ENCODE data around the gene TRPV6.

Gene TRPV6

DNA sequence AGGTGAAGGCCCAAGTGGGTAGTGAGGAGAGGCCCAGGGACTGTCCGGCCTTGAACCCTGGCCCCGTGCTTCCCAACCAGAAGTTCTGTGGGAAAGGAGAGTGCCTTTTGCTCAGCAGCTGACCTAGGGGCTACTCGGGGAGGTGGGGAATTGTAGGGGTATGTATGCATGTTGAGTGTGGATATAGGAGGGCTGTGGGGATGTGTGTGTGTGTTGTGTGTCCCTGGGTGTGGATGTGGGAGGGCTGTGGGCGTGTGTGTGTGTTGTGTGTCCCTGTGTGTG is 18.5 kb downstream of the TRPV6 start:
- no peak overlapping the region for H2AFZ ChIP-seq (ENCODE audit: low read depth, low read length, severe bottlenecking)
- H4K20me1 ChIP-seq (ENCODE audit: low read depth, low read length), result no peaks in the 10 kb centered on the region
- TF ChIP-seq, protein P1, sequence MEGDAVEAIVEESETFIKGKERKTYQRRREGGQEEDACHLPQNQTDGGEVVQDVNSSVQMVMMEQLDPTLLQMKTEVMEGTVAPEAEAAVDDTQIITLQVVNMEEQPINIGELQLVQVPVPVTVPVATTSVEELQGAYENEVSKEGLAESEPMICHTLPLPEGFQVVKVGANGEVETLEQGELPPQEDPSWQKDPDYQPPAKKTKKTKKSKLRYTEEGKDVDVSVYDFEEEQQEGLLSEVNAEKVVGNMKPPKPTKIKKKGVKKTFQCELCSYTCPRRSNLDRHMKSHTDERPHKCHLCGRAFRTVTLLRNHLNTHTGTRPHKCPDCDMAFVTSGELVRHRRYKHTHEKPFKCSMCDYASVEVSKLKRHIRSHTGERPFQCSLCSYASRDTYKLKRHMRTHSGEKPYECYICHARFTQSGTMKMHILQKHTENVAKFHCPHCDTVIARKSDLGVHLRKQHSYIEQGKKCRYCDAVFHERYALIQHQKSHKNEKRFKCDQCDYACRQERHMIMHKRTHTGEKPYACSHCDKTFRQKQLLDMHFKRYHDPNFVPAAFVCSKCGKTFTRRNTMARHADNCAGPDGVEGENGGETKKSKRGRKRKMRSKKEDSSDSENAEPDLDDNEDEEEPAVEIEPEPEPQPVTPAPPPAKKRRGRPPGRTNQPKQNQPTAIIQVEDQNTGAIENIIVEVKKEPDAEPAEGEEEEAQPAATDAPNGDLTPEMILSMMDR (IDR thresholded peaks at IDR 0.05; ENCODE audit: insufficient read depth, low read length, poor library complexity, severe bottlenecking), result no peak
- TF ChIP-seq EZH2phosphoT487 (conservative IDR thresholded peaks at IDR 0.05; ENCODE audit: low read length), result no peak
- H3K27ac ChIP-seq (ENCODE audit: low read depth, low read length), result no peak overlapping the region
- no peaks in the 10 kb centered on the region for H3K36me3 ChIP-seq (ENCODE audit: low read length)
- H3K9ac ChIP-seq (ENCODE audit: low read length), result no peak overlapping the region
- no peaks in the 10 kb centered on the region for H3F3A ChIP-seq (ENCODE audit: insufficient read depth)
- H3K79me2 ChIP-seq (ENCODE audit: insufficient read depth, low read length), result no peaks in the 10 kb centered on the region
- no peak overlapping the region for H3K4me2 ChIP-seq (ENCODE audit: low read depth, low read length, poor library complexity, severe bottlenecking)
- no peaks in the 10 kb centered on the region for H3K27me3 ChIP-seq (ENCODE audit: low read length)
- no peak overlapping the region for H3K4me3 ChIP-seq (ENCODE audit: insufficient read depth, low read length, poor library complexity, severe bottlenecking)
- H3K9me3 ChIP-seq (ENCODE audit: insufficient read depth, low read length), result no peaks in the 10 kb centered on the region
- H3K9me2 ChIP-seq (replicated peaks; ENCODE audit: insufficient read depth, low read length), result no peaks in the 10 kb centered on the region

DNA sequence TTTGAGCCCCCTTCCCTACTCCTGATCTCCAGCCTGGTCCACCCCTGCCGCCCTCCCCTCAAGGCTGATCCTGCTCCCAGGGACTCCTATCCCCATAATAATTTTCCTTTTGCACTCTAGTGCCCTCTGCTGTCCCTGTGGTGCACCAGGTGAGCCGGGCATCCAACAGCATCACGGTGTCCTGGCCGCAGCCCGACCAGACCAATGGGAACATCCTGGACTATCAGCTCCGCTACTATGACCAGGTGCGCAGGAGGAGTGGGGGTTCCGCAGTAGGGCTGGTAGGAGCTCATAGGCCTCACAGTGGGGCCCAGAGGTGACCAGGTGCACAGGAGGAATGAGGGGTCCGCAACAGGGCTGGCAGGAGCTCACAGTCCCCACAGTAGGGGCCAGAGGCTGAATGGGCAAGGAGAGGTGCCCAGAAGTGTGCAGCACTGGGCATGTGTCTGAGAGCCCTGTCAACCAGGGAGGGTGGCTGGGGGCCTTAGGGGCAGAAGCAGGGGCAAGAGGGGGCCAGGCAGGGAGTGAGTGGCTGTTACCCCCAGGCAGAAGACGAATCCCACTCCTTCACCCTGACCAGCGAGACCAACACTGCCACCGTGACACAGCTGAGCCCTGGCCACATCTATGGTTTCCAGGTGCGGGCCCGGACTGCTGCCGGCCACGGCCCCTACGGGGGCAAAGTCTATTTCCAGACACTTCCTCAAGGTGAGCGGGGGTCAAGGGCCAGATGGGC is 19.0 kb downstream of the TRPV6 start:
- Histone ChIP-seq H2AFZ (ENCODE audit: low read depth, low read length, severe bottlenecking) (no peak overlapping the region), H3K27me3 (ENCODE audit: low read length) (no peaks in the 10 kb centered on the region), H3F3A (ENCODE audit: insufficient read depth) (no peaks in the 10 kb centered on the region), H3K27ac (ENCODE audit: low read depth, low read length) (no peak overlapping the region), H3K4me3 (ENCODE audit: insufficient read depth, low read length, poor library complexity, severe bottlenecking) (no peak overlapping the region), H3K4me2 (ENCODE audit: low read depth, low read length, poor library complexity, severe bottlenecking) (no peak overlapping the region), H3K9ac (ENCODE audit: low read length) (no peak overlapping the region), H3K9me2 (replicated peaks; ENCODE audit: insufficient read depth, low read length) (no peaks in the 10 kb centered on the region), H3K79me2 (ENCODE audit: insufficient read depth, low read length) (no peaks in the 10 kb centered on the region), H4K20me1 (ENCODE audit: low read depth, low read length) (no peaks in the 10 kb centered on the region), H3K36me3 (ENCODE audit: low read length) (no peaks in the 10 kb centered on the region), H3K9me3 (ENCODE audit: insufficient read depth, low read length) (no peaks in the 10 kb centered on the region)
- TF ChIP-seq EZH2phosphoT487 (conservative IDR thresholded peaks at IDR 0.05; ENCODE audit: low read length), result no peak
- TF ChIP-seq, protein P1 (IDR thresholded peaks at IDR 0.05; ENCODE audit: insufficient read depth, low read length, poor library complexity, severe bottlenecking), result peak; percentile 67

DNA sequence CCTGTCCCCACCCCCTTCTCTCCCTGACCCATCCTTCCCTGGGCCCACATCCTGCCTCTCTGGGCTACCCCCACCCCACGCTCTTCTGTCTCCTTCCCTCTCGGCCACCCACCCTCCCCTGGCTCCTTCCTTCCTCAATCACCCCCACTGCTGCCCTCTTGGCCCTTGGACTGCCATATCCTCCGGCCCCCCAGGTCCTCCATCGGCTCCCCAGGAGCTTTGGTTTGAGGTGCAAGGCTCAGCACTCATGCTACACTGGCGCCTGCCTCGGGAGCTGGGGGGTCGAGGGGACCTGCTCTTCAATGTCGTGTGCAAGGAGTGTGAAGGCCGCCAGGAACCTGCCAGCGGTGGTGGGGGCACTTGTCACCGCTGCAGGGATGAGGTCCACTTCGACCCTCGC is 19.8 kb downstream of the TRPV6 start:
- no peak overlapping the region for H3K4me2 ChIP-seq (ENCODE audit: low read depth, low read length, poor library complexity, severe bottlenecking)
- no peak for TF ChIP-seq EZH2phosphoT487 (conservative IDR thresholded peaks at IDR 0.05; ENCODE audit: low read length)
- TF ChIP-seq, protein P1 (IDR thresholded peaks at IDR 0.05; ENCODE audit: insufficient read depth, low read length, poor library complexity, severe bottlenecking), result no peak
- H3K27ac ChIP-seq (ENCODE audit: low read depth, low read length), result no peak overlapping the region

More for the DNA sequence above, 19.8 kb downstream of the TRPV6 start:
- Histone ChIP-seq H3F3A (ENCODE audit: insufficient read depth) (no peaks in the 10 kb centered on the region), H2AFZ (ENCODE audit: low read depth, low read length, severe bottlenecking) (no peak overlapping the region), H3K9me3 (ENCODE audit: insufficient read depth, low read length) (no peaks in the 10 kb centered on the region), H3K27me3 (ENCODE audit: low read length) (no peaks in the 10 kb centered on the region), H3K79me2 (ENCODE audit: insufficient read depth, low read length) (no peaks in the 10 kb centered on the region), H3K4me3 (ENCODE audit: insufficient read depth, low read length, poor library complexity, severe bottlenecking) (no peak overlapping the region), H3K9ac (ENCODE audit: low read length) (no peak overlapping the region), H3K36me3 (ENCODE audit: low read length) (no peaks in the 10 kb centered on the region), H3K9me2 (replicated peaks; ENCODE audit: insufficient read depth, low read length) (no peaks in the 10 kb centered on the region), H4K20me1 (ENCODE audit: low read depth, low read length) (no peaks in the 10 kb centered on the region)
